Measurements from ENCODE around the gene SLAIN2.

SLAIN2 gene

GRCh38 chr4:48475770-48476169, 134.4 kb downstream of the SLAIN2 start:
- H3K9me3 ChIP-seq (ENCODE audit: control insufficient read depth in 1 of 2, low read length in 2 of 2), result no peaks in the 10 kb centered on the region
- H3K4me1 ChIP-seq (ENCODE audit: control insufficient read depth in 1 of 2, insufficient read depth in 2 of 2, low read length in 2 of 2), result no peaks in the 10 kb centered on the region
- H3K36me3 ChIP-seq (ENCODE audit: control insufficient read depth in 1 of 2, insufficient read depth in 2 of 2, low read length in 2 of 2), result no peaks in the 10 kb centered on the region
- no peaks in the 10 kb centered on the region for H3K27me3 ChIP-seq (ENCODE audit: low read depth, low read length)
- H3K27ac ChIP-seq (ENCODE audit: low read length), result no peak overlapping the region
- H3K4me3 ChIP-seq (ENCODE audit: low read depth in 1 of 2, low read length in 2 of 2), result no peak overlapping the region
